HG03342 (cell line): ENCODE results near the gene HEATR3.

ENCODE experiments used
- ATAC-seq: cut with Tn5 transposase; IDR thresholded peaks from one replicate; pipeline ENCODE4 v1.9.1; 2021; ENCODE audit warnings: mild to moderate bottlenecking, moderate library complexity; ENCODE audit not compliant: unreplicated experiment

Gene HEATR3

GRCh38 chr16:50050802-50051201, 15.0 kb upstream of the HEATR3 start:
- no peak for ATAC-seq

DNA sequence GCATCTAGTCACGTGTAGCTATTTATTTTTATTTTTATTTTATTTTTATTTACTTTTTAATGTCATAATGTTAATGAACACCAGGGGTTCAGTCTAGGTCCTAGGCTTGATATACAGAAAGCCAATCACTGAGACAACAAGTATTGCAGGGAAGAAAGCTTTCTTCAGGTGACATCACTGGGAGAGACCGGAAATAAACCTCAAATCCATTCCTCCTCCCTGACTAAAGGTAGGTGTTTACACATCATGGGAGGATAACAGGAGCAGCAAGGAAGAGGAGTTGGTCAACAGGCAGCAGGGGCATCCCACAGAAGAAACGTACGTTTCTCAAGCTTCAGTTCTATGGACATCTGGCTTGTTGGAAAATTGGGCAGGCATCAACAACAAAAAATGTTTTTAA, 9.5 kb upstream of the HEATR3 start:
- no peak for ATAC-seq

GRCh38 chr16:50058091-50058771, 7.5 kb upstream of the HEATR3 start:
- ATAC-seq, result no peak

DNA sequence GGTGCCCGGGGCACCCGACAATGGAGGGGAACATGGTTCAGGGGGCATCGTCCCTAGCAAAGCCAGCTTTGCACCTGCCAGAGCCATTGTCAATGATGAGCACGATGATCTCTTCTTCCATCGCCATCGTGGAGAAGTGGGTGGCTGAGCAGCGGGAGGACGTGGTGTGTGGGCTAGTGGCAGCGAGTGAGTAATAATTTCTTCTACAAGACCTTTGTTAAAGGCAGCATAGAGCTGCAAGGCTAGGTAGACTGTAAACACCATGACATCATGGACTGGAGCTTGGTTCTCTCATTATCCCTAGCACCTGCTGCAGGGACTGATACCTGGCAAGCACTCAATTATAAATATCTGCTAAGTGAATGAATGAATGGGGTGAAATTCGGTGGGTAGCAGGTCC, 6.7 kb upstream of the HEATR3 start:
- no peak for ATAC-seq

- no peak for ATAC-seq
Measured at GRCh38 chr16:50059669-50060068, 6.1 kb upstream of the HEATR3 start.

GRCh38 chr16:50061326-50061725, 4.4 kb upstream of the HEATR3 start:
- no peak for ATAC-seq

DNA sequence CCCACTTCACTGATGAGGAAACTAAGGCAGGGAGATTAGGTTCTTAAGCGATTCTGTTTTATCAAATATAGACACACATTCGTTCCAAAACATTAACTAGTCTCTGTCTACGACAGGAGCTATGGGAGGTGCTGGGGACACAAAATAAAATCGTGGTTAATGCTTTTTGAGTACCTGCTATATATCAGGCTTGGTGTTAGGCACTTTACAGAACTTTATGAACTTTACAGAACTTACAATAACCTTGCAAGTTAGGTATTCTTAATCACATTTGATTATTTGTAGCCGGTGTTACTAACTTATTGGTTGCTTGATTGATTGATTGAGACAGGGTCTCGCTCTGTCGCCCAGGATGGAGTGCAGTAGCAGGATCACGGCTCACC, 538 bp upstream of the HEATR3 start:
- no peak for ATAC-seq

DNA sequence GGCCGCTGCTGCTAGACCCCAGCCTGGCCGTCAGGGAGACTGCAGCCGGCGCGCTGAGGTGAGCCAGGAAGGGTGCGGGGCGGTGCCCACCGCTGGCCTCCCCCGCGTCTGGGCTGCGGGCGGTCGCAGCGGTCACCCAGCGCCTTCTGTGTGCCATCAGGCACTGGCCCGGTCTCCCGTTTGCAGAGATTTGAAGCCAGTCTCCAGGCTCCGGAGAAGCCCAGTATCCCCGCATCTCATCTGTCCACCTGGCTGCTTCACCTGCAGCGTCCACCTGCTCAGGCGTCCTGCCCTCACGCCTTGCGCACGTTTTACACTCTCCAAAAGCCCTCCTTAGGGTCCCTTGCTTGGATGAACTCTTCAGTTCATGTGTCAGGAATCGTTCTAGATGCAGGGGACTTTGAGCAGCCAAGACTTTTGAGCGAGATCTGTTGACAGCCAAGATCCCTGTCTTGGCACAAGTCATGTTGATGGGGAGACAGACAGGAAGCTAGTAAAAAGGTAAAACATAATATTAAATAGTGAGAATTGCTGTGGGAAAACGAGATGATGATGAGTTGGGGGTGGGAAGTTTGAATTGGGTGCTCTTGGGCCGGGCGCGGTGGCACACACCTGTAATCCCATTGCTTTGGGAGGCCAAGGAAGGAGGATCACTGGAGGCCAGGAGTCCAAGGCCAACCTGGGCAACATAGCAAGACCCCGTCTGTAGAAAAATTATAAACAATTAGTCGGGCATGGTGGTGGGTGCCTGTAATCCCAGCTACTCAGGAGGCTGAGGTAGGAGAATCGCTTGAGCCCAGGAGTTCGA, 916 bp downstream of the HEATR3 start:
- no peak for ATAC-seq

GRCh38 chr16:50067290-50067853, 1.6 kb downstream of the HEATR3 start:
- ATAC-seq, result no peak

GRCh38 chr16:50068550-50068949, 2.8 kb downstream of the HEATR3 start:
- no peak for ATAC-seq

DNA sequence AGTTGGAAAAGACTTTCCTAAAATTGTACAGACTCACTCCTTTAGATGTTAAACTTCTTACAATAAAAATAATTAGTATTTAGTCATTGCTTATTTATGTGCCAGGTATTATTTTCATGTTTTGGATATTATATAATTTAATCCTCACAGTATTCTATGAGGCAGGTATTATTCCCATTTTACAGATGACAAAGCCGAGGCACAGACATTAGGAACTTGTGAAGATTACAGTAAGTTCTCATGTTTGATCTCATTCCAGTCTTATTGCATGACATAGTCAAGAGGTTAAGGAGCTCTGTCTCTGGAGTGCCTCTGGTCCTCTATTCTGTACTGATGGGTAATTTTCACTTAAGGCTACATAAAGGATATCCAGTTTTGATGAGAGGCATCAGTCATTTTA, 3.3 kb downstream of the HEATR3 start:
- no peak for ATAC-seq

DNA sequence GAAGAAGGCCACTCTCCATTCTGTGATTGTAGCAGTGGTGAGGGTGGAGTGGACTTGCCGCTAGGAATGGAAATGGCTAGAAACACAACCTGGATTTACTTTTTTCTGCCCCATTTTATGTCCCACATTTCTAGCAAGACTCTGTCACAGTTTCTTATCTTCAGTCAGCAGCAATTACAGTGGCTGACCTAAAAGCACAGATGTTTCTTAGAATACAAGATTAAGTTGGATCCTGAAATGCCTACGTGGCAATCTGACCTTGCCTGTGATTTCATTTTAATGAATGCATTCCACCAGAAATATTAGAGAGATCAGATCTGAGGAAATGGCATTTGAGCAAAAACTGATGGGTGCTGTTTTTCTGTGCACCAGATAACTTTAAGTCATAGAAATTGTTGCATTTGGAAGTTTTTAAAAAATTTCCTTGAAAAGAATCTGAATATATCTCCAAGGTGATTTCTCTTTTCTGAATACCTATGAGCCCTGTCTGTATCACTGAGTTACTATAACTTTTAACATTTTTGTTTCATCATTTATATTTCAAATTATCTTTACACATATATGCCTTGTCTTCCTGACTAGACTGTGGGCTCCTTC, 5.4 kb downstream of the HEATR3 start:
- no peak for ATAC-seq

DNA sequence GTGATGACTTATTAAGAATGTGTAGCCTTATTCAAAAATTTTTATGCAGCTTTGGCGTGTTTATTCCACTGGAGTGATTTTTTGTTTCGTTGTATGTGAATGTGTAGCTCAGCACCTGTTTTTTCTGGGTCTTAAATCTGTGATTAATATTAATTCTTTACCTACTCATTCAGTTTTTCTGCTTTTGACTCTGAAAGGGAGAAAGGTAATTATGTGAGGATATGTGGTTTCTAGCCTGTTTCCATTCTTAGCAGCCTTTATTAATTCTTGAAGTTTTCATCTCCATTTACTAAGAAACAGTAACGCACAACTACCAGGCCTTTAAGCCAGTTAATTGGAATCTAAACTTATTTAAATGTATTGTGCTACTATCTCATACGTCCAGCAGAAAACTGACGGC, 7.0 kb downstream of the HEATR3 start:
- no peak for ATAC-seq

DNA sequence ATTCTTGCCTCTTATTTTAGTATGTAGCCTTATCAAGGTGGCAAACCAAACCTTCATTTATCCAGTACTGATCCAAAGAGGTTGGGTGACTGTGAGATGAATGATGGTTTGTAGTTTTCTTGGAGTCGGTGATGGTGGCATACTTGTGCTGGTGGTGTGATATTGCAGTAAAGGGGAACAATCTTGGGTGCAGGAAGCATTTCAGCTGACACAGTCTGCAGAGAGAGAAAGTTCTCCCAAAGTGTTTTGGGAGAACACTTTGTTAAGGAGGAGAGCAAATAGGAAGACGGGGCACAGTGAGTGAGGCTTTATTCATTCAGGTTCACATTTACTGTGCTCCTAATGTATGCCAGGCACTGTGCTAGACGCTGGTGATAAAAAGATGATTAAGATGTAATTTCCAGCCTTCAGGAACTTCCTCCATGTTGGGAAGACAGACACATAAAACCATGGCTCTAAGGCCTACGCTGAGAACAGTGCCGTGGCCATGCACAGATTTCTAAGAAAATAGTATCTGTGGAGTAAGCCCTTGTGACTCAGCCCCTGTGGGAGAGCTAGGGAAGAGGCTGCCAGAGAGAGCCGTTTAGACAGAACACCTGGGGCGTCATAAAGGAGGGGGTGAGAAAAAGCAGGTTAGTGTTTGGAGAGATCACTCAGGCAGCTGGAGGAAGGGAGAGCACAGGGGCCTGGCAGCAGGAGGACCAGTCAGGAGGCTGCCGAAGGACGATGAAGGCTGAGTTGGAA, 13.8 kb downstream of the HEATR3 start:
- ATAC-seq, result no peak

- ATAC-seq, result no peak
Measured at GRCh38 chr16:50081428-50082018, 15.8 kb downstream of the HEATR3 start.

GRCh38 chr16:50083996-50084395, 18.2 kb downstream of the HEATR3 start:
- ATAC-seq, result no peak

GRCh38 chr16:50086176-50086575, 20.4 kb downstream of the HEATR3 start:
- no peak for ATAC-seq

DNA sequence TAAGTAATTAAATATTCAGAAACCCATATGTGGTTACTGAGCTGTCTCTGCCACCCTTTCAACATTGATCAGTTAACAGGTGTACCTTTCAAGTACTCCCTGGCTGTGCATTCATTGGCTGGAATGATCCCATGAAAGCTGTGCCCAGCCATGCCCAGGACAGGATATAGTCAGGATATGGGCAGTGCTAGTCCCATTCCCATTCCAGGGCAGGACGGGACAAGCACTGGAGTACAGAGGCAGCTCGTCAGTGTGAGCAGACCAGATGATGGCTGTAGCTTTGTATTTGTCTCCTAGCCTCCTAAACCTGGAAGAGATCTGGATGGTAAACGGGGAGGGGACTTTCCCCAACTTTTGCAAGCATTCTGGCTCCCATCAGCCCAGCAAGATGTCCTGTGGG, 22.5 kb downstream of the HEATR3 start:
- no peak for ATAC-seq

DNA sequence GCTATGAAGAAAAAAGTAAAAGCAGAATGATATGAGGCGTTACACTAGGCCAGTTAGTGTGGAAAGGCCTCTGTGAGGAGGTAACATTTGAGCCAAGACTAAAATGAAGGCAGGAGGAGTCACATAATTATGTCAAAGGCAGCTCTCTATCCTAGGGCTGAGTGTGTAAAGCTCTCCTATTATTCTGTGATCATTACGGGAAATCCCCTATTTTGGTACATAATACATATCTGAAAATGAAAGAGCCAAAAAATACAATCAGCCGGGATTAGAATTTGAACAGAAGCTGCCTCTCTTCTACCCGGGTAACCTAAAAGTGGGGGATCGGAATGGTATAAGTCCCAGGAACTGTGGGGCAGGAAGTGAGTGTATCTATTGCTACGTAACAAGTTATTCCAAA, 27.1 kb downstream of the HEATR3 start:
- no peak for ATAC-seq

GRCh38 chr16:50093607-50094539, 28.1 kb downstream of the HEATR3 start:
- ATAC-seq, result no peak
